GM19328 (cell line): ENCODE results near the gene TYSND1.
"Not testable (repeated sequence)": the region's sequence is repeated elsewhere in the genome, so short reads cannot be mapped to it uniquely, and the experiment has no call there.

Experiments
- ATAC-seq: cut with Tn5 transposase; IDR thresholded peaks from one replicate; pipeline ENCODE4 v1.9.1; 2021; ENCODE audit warnings: mild to moderate bottlenecking, moderate library complexity; ENCODE audit not compliant: unreplicated experiment

Gene TYSND1

GRCh38 chr10:70146489-70147258, at the start of gene TYSND1:
Gene TYSND1, minus strand, starts transcription at chr10:70146700. Its CDS starts 114 bp downstream, at chr10:70146586.
- ATAC-seq: peak; percentile 90

- ATAC-seq: no peak
Measured at GRCh38 chr10:70193391-70193844, 46.9 kb upstream of the TYSND1 start.

GRCh38 chr10:70192326-70192968, 45.9 kb upstream of the TYSND1 start:
- no peak for ATAC-seq

GRCh38 chr10:70191972-70192305, 45.4 kb upstream of the TYSND1 start:
- ATAC-seq: no peak

GRCh38 chr10:70191161-70191971, 44.9 kb upstream of the TYSND1 start:
- ATAC-seq: no peak

- ATAC-seq: no peak
Measured at GRCh38 chr10:70190581-70190980, 44.1 kb upstream of the TYSND1 start.

- ATAC-seq: no peak
Measured at GRCh38 chr10:70190102-70190501, 43.6 kb upstream of the TYSND1 start.

- ATAC-seq: no peak
Measured at GRCh38 chr10:70188768-70189167, 42.3 kb upstream of the TYSND1 start.

- ATAC-seq: no peak
Measured at GRCh38 chr10:70186571-70186970, 40.1 kb upstream of the TYSND1 start.

- no peak for ATAC-seq
Measured at GRCh38 chr10:70186090-70186489, 39.6 kb upstream of the TYSND1 start.

GRCh38 chr10:70183304-70183703, 36.8 kb upstream of the TYSND1 start:
- ATAC-seq: no peak

- not testable (repeated sequence) for ATAC-seq
Measured at GRCh38 chr10:70179209-70179608, 32.7 kb upstream of the TYSND1 start.

GRCh38 chr10:70178139-70178725, 31.7 kb upstream of the TYSND1 start:
- ATAC-seq: no peak

- ATAC-seq: no peak
Measured at GRCh38 chr10:70176441-70176840, 29.9 kb upstream of the TYSND1 start.

- no peak for ATAC-seq
Measured at GRCh38 chr10:70175516-70175915, 29.0 kb upstream of the TYSND1 start.

GRCh38 chr10:70174058-70174741, 27.7 kb upstream of the TYSND1 start:
- no peak for ATAC-seq

- no peak for ATAC-seq
Measured at GRCh38 chr10:70169649-70170364, 23.3 kb upstream of the TYSND1 start.

- ATAC-seq: no peak
Measured at GRCh38 chr10:70169011-70169410, 22.5 kb upstream of the TYSND1 start.

GRCh38 chr10:70167246-70167645, 20.7 kb upstream of the TYSND1 start:
- no peak for ATAC-seq

GRCh38 chr10:70166394-70166793, 19.9 kb upstream of the TYSND1 start:
- no peak for ATAC-seq
